ENCODE measurements around the gene SYNJ2. TPM values are rescaled to one million over a fixed set of nuclear protein-coding genes. Genes with fewer than 3 reads are reported as not detected.

SYNJ2 gene
- total RNA-seq, 1 experiment from 2014 or later, result 70.0 TPM

DNA sequence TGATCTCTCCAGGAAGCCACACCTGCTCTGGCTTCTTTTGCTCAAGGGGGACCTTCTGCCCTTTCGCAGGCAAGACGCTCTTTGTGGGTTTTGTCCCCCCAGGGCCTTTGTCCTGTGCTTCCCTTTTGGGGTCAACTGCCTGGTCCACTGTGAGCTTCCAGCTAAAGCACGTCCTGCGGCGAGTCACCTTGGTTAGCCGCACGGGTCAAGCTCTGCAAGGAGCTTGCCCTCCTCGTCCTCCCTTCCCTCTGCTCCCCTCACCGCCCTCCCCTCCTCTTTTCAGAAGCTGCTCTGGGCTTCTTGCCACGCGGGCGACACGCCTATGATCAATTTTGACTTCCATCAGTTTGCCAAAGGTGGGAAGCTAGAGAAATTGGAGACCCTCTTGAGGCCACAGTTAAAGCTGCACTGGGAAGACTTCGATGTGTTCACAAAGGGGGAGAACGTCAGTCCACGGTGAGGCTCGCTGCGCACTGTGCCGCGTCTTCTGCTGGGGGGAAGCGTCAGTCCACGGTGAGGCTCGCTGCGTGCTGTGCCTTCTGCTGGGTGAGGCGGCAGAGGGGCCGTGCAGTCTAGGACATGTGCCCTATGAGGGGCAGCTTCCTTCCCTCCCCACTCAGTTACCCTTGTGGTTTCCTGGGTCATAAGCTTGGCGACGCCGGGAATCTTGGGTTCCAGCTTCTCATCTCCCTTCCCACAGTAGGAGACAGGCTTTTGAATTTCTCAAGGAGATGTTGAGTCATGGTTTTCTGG lies 80.2 kb downstream of the SYNJ2 start:
- peaks cover 23% of the 10 kb centered on the region for H3K4me1 ChIP-seq (ENCODE audit: control insufficient read depth, insufficient read depth, low read length)
- ChIA-PET CTCF (interaction anchor here (0.7 kb wide), 1 partner anchor 9 kb away, joined by 3 read pairs; no protein-coding TSS in a partner anchor), POLR2A (no interaction called here)
- TF ChIP-seq REST (IDR thresholded peaks at IDR 0.05; ENCODE audit: insufficient read depth in 1 of 2, low read depth in 2 of 2, low read length in 1 of 2), result no peak
- BruUV-seq (replicated peaks), result no TSS peak
- intact Hi-C loops (cut with micrococcal nuclease; ENCODE audit: unreplicated experiment), result no loop called here
- no peak overlapping the region for H3K4me3 ChIP-seq (ENCODE audit: low read depth in 2 of 2, low read length in 2 of 2)
- no peak for ATAC-seq
- no peaks in the 10 kb centered on the region for H3K27me3 ChIP-seq (ENCODE audit: control insufficient read depth, insufficient read depth, low read length)
- in situ Hi-C loops (cut with HindIII; ENCODE audit: low pct_unique_long_range_greater_than_20kb, low sequenced_read_pairs), result no loop called here
- H3K9me3 ChIP-seq (ENCODE audit: control insufficient read depth, insufficient read depth, low read depth, low read length), result no peaks in the 10 kb centered on the region
- peaks cover 6% of the 10 kb centered on the region for H3K36me3 ChIP-seq (ENCODE audit: control insufficient read depth, insufficient read depth, low read length)
- no peak for DNase-seq (ENCODE audit: low read depth, low spot score)
- no peak overlapping the region for H3K27ac ChIP-seq (ENCODE audit: low read length)

GRCh38 chr6:158063736-158064135 lies 82.1 kb downstream of the SYNJ2 start:
- Histone ChIP-seq H3K27me3 (ENCODE audit: control insufficient read depth, insufficient read depth, low read length) (no peaks in the 10 kb centered on the region), H3K9me3 (ENCODE audit: control insufficient read depth, insufficient read depth, low read depth, low read length) (no peaks in the 10 kb centered on the region), H3K36me3 (ENCODE audit: control insufficient read depth, insufficient read depth, low read length) (peaks cover 3% of the 10 kb centered on the region), H3K4me3 (ENCODE audit: low read depth in 2 of 2, low read length in 2 of 2) (no peak overlapping the region), H3K4me1 (ENCODE audit: control insufficient read depth, insufficient read depth, low read length) (peaks cover 23% of the 10 kb centered on the region), H3K27ac (ENCODE audit: low read length) (no peak overlapping the region)
- CTCF ChIA-PET, result no interaction called here
- DNase-seq (ENCODE audit: low read depth, low spot score) (no peak), ATAC-seq (no peak)
- intact Hi-C loops (cut with micrococcal nuclease; ENCODE audit: unreplicated experiment) (no loop called here), in situ Hi-C loops (cut with HindIII; ENCODE audit: low pct_unique_long_range_greater_than_20kb, low sequenced_read_pairs) (no loop called here)
- TF ChIP-seq SIN3A (IDR thresholded peaks at IDR 0.05; ENCODE audit: borderline replicate concordance, insufficient read depth, low read depth, low read length) (no peak), TCF7L2 (IDR thresholded peaks at IDR 0.05; ENCODE audit: low read depth, low read length) (no peak), REST (IDR thresholded peaks at IDR 0.05; ENCODE audit: insufficient read depth in 1 of 2, low read depth in 2 of 2, low read length in 1 of 2) (no peak), POLR2AphosphoS5 (IDR thresholded peaks at IDR 0.05; ENCODE audit: low read depth, low read length) (no peak)
- TF ChIP-seq, protein P1, sequence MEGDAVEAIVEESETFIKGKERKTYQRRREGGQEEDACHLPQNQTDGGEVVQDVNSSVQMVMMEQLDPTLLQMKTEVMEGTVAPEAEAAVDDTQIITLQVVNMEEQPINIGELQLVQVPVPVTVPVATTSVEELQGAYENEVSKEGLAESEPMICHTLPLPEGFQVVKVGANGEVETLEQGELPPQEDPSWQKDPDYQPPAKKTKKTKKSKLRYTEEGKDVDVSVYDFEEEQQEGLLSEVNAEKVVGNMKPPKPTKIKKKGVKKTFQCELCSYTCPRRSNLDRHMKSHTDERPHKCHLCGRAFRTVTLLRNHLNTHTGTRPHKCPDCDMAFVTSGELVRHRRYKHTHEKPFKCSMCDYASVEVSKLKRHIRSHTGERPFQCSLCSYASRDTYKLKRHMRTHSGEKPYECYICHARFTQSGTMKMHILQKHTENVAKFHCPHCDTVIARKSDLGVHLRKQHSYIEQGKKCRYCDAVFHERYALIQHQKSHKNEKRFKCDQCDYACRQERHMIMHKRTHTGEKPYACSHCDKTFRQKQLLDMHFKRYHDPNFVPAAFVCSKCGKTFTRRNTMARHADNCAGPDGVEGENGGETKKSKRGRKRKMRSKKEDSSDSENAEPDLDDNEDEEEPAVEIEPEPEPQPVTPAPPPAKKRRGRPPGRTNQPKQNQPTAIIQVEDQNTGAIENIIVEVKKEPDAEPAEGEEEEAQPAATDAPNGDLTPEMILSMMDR (IDR thresholded peaks at IDR 0.05), result no peak
- BruUV-seq (replicated peaks), result no TSS peak
- POLR2A ChIA-PET, result no interaction called here
